ENCODE measurements around the gene OR2T27.
"Not testable (repeated sequence)": the region's sequence is repeated elsewhere in the genome, so short reads cannot be mapped to it uniquely, and the experiment has no call there.

OR2T27 gene

GRCh38 chr1:248639652-248640051 lies 15.7 kb downstream of the OR2T27 start:
- not testable (repeated sequence) for DNase-seq

GRCh38 chr1:248636612-248637011 lies 18.7 kb downstream of the OR2T27 start:
- DNase-seq = not testable (repeated sequence)

GRCh38 chr1:248634991-248635390 lies 20.3 kb downstream of the OR2T27 start, which contains the start of gene OR2T11:
Gene OR2T11, minus strand, starts transcription at chr1:248635091. Its CDS starts 7,963 bp downstream, at chr1:248627128.
- DNase-seq = not testable (repeated sequence)

GRCh38 chr1:248631354-248632008 lies 23.8 kb downstream of the OR2T27 start:
- DNase-seq = no peak

- DNase-seq = no peak
These were observed 24.8 kb downstream of the OR2T27 start for GRCh38 chr1:248630551-248630950.

- no peak for DNase-seq
These were observed 27.1 kb downstream of the OR2T27 start for GRCh38 chr1:248627971-248628844.

GRCh38 chr1:248625971-248626370 lies 29.4 kb downstream of the OR2T27 start:
- DNase-seq = no peak

GRCh38 chr1:248625166-248625565 lies 30.2 kb downstream of the OR2T27 start:
- no peak for DNase-seq

GRCh38 chr1:248622570-248623001 lies 32.7 kb downstream of the OR2T27 start:
- DNase-seq = no peak

- no peak for DNase-seq
These were observed 33.6 kb downstream of the OR2T27 start for GRCh38 chr1:248621770-248622169.

- DNase-seq = no peak
These were observed 36.5 kb downstream of the OR2T27 start for GRCh38 chr1:248618878-248619277.

- no peak for DNase-seq
These were observed 37.2 kb downstream of the OR2T27 start for GRCh38 chr1:248618119-248618518.

- DNase-seq = no peak
These were observed 41.6 kb downstream of the OR2T27 start for GRCh38 chr1:248613742-248614141.

- DNase-seq = no peak
These were observed 43.4 kb downstream of the OR2T27 start for GRCh38 chr1:248611883-248612414.

- DNase-seq = no peak
These were observed 45.0 kb downstream of the OR2T27 start for GRCh38 chr1:248610301-248610700.

Data from left hindlimb (tissue), 1 donor.